Neural progenitor cell (in vitro differentiated cells): ENCODE data around the gene OR4D11.

Experiments
- EZH2 ChIP-seq: fragments of 200-600 bp; sonication (generic); IDR thresholded peaks from 2 replicates; pipeline ENCODE4 v1.6.1; 2017; ENCODE audit warnings: antibody characterized with exemption, mild to moderate bottlenecking, moderate library complexity
- EZH2phosphoT487 ChIP-seq: fragments of 200-600 bp; sonication (generic); IDR thresholded peaks from 2 replicates; pipeline ENCODE4 v1.6.1; 2017; ENCODE audit warnings: antibody characterized with exemption
- TF ChIP-seq, protein P1 (sequence below): fragments of 200-600 bp; sonication (generic); IDR thresholded peaks from 2 replicates; pipeline ENCODE4 v1.5.1; 2017; ENCODE audit warnings: antibody characterized with exemption, mild to moderate bottlenecking

DNA sequence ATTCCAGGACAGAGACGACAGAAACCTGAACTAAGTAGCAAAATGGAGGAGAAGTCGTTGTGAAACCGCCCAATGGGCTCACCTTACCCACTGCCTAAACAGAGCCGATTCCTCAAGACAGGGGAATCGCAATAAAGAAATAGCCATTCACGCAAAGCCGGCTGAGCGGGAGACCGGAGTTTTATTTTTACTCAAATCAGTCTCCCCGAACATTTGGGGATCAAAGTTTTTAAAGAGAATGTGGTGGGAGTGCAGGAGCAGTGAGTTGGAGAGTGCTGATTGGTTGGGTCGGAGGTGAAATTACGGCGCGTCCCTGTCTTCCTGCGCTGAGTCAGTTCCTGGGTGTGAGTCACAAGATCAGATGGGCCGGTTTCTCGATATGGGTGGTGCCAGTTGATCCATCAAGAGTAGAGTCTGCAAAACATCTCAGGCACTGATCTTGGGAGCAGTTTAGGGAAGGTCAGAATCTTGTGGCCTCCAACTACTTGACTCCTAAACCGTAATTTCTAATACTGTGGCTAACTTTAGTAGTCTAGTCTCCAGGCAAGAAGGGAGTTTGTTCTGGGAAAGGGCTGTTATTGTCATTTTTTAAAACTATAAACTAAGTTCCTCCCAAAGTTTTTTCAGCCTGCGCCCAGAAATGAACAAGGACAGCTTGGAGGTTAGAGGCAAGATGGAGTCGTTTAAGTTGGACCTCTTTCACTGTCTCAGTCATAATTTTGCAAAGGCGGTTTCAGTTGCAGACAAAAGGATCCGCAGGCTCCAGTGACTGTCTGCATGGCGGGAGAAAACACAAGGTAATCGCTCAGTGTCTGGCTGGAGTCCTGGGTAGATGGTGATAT, 42.0 kb downstream of the OR4D11 start:
- TF ChIP-seq, protein P1, sequence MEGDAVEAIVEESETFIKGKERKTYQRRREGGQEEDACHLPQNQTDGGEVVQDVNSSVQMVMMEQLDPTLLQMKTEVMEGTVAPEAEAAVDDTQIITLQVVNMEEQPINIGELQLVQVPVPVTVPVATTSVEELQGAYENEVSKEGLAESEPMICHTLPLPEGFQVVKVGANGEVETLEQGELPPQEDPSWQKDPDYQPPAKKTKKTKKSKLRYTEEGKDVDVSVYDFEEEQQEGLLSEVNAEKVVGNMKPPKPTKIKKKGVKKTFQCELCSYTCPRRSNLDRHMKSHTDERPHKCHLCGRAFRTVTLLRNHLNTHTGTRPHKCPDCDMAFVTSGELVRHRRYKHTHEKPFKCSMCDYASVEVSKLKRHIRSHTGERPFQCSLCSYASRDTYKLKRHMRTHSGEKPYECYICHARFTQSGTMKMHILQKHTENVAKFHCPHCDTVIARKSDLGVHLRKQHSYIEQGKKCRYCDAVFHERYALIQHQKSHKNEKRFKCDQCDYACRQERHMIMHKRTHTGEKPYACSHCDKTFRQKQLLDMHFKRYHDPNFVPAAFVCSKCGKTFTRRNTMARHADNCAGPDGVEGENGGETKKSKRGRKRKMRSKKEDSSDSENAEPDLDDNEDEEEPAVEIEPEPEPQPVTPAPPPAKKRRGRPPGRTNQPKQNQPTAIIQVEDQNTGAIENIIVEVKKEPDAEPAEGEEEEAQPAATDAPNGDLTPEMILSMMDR: no peak
- TF ChIP-seq EZH2 (no peak), EZH2phosphoT487 (no peak)
